ENCODE results near the gene EPM2A.

DNA sequence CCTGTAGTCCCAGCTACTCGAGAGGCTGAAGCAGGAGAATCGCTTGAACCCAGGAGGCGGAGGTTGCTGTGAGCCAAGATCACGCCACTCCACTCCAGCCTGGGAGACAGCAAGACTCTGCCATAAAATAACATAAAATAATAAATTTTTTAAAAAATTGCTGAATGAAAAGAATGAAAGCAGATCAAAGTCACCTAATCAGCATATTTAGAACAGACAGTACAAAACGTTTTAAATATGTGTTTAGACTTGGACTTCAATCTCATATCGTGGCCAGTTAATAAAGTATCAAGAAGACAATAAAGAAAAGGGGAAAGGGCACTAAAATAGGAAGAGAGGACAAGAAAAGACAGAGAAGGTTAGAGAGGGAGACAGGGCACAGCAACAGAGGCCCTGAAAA lies 74.6 kb downstream of the EPM2A start:
- no peak for TF ChIP-seq EZH2 (IDR thresholded peaks at IDR 0.05; ENCODE audit: borderline replicate concordance, low read length)
- TF ChIP-seq CTCF (conservative IDR thresholded peaks at IDR 0.05 in 1 of 2, IDR thresholded peaks at IDR 0.05 in 1 of 2; ENCODE audit: extremely low read depth in 1 of 2, insufficient read depth in 1 of 2, low read depth in 1 of 2, low read length in 2 of 2): no peak
